ENCODE measurements around the gene PELO. TPM values are rescaled to one million over a fixed set of nuclear protein-coding genes. Genes with fewer than 3 reads are reported as not detected.

PELO gene
- total RNA-seq, 1 donor: 18.9 TPM

DNA sequence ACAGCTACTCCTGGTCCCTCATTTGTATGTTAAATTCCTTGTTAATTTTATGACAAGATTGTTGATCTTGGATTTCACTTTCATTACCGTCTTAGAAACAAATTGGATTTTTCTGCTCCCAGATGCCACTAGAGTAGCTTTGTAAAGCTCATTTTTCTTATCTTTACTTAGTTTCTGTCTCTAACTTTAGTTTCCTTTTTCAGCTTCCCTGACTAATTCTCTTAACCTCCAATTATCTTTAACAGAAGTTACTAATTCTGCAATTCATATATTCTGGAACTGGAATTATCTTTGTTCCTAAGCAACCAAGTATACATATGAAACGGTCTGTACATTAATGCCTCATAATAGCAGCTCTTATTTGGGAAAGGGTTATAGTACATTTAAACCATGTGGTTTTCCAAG lies 16.7 kb downstream of the PELO start:
- TF ChIP-seq, protein P1, sequence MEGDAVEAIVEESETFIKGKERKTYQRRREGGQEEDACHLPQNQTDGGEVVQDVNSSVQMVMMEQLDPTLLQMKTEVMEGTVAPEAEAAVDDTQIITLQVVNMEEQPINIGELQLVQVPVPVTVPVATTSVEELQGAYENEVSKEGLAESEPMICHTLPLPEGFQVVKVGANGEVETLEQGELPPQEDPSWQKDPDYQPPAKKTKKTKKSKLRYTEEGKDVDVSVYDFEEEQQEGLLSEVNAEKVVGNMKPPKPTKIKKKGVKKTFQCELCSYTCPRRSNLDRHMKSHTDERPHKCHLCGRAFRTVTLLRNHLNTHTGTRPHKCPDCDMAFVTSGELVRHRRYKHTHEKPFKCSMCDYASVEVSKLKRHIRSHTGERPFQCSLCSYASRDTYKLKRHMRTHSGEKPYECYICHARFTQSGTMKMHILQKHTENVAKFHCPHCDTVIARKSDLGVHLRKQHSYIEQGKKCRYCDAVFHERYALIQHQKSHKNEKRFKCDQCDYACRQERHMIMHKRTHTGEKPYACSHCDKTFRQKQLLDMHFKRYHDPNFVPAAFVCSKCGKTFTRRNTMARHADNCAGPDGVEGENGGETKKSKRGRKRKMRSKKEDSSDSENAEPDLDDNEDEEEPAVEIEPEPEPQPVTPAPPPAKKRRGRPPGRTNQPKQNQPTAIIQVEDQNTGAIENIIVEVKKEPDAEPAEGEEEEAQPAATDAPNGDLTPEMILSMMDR (IDR thresholded peaks at IDR 0.05; ENCODE audit: insufficient read depth, low read length): no peak
- no peak overlapping the region for H3K4me3 ChIP-seq (ENCODE audit: low read depth, low read length)

GRCh38 chr5:52804981-52805380 lies 17.3 kb downstream of the PELO start:
- TF ChIP-seq, protein P1 (IDR thresholded peaks at IDR 0.05; ENCODE audit: insufficient read depth, low read length): no peak
- DNase-seq (ENCODE audit: low read depth): no peak
- no peak overlapping the region for H3K4me3 ChIP-seq (ENCODE audit: low read depth, low read length)

More for the DNA sequence above, 16.7 kb downstream of the PELO start:
- no peak for DNase-seq (ENCODE audit: low read depth)

GRCh38 chr5:52805615-52806014 lies 17.9 kb downstream of the PELO start:
- DNase-seq (ENCODE audit: low read depth): no peak
- TF ChIP-seq, protein P1 (IDR thresholded peaks at IDR 0.05; ENCODE audit: insufficient read depth, low read length): no peak
- H3K4me3 ChIP-seq (ENCODE audit: low read depth, low read length): no peak overlapping the region

- H3K4me3 ChIP-seq (ENCODE audit: low read depth, low read length): no peak overlapping the region
- TF ChIP-seq, protein P1 (IDR thresholded peaks at IDR 0.05; ENCODE audit: insufficient read depth, low read length): no peak
- DNase-seq (ENCODE audit: low read depth): no peak
Measured at GRCh38 chr5:52807037-52807436, 19.3 kb downstream of the PELO start.

DNA sequence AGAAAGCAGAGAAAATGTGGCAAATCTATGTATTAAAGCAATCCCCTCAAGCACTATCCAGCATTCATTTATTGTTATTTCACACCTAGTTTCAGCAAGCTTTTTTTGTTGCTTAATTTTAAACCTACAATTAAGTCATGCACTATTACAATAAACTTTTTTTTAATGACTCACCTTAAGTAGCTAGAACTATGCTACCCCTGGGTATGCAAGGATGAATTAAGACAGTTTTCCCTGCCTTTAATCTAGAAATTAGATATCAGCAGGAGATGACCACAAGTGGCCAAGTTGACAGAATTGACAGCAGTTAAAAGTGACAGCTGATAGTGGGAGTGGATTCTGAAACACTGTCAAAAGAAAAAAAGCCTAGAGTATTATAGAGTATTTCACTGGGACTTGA lies 20.0 kb downstream of the PELO start:
- H3K4me3 ChIP-seq (ENCODE audit: low read depth, low read length): no peak overlapping the region
- DNase-seq (ENCODE audit: low read depth): no peak
- TF ChIP-seq, protein P1 (IDR thresholded peaks at IDR 0.05; ENCODE audit: insufficient read depth, low read length): no peak

DNA sequence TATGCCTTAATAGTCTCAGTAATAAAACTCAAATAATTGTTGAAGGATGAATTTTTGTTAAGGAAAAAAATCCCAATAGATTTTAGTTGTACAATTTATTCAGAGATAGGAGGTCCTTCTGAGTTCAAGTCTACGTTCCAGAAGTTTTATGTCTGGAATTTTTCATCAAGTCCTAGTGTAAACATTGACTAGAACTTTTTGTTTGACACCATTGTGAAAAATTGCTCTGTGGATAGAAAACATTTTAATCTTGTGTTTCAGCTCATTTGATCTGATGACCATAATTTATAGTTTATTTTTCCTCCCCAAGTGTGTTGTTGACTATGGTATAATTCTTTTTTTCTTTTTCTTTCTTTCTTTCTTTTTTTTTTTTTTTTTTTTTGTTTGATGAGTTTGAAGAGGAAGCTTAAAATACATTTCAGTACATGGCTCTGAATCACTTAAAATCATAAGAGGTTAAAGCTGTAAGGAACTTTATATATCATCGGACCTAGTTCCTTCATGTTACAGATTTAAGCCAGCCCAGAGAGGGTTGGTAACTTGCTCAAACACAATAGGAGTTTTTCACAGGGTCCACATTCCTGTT lies 20.7 kb downstream of the PELO start:
- TF ChIP-seq, protein P1 (IDR thresholded peaks at IDR 0.05; ENCODE audit: insufficient read depth, low read length): no peak
- H3K4me3 ChIP-seq (ENCODE audit: low read depth, low read length): no peak overlapping the region
- DNase-seq (ENCODE audit: low read depth): no peak

DNA sequence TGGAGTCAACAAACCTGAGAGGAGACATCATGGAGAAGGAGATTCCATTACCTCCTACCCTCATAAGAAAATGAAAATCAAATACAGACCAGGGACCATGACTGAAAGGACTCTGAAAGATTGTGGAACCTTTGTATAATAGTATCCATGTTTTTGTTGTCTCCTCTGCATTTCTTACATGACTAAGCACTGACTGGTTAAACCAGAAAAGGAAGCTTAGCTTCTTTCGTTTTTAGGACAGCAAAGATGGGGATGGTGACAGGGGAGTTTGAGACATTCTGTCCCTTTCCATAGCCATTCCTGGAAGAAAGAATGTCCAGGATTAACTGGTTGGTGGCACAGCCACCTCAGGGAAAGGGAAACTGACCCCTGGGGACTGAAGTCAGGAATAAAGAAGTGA lies 22.2 kb downstream of the PELO start:
- DNase-seq (ENCODE audit: low read depth): peak; percentile 40
- TF ChIP-seq, protein P1 (IDR thresholded peaks at IDR 0.05; ENCODE audit: insufficient read depth, low read length): no peak
- H3K4me3 ChIP-seq (ENCODE audit: low read depth, low read length): no peak overlapping the region
